Epithelial cell of prostate (primary cell): ENCODE results near the gene ANKRD45.
"Not testable (repeated sequence)": the region's sequence is repeated elsewhere in the genome, so short reads cannot be mapped to it uniquely, and the experiment has no call there.

Experiments used
- DNase-seq: peaks from one replicate; pipeline ENCODE4 v3.0.0-alpha.2; 2011; ENCODE audit warnings: low read depth, low spot score
- H3K27ac ChIP-seq: fragments of 450-650 bp; 2 replicates; pipeline ENCODE4 v1.5.1; 2017; ENCODE audit warnings: mild to moderate bottlenecking

The ANKRD45 gene, protein sequence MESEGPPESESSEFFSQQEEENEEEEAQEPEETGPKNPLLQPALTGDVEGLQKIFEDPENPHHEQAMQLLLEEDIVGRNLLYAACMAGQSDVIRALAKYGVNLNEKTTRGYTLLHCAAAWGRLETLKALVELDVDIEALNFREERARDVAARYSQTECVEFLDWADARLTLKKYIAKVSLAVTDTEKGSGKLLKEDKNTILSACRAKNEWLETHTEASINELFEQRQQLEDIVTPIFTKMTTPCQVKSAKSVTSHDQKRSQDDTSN

DNA sequence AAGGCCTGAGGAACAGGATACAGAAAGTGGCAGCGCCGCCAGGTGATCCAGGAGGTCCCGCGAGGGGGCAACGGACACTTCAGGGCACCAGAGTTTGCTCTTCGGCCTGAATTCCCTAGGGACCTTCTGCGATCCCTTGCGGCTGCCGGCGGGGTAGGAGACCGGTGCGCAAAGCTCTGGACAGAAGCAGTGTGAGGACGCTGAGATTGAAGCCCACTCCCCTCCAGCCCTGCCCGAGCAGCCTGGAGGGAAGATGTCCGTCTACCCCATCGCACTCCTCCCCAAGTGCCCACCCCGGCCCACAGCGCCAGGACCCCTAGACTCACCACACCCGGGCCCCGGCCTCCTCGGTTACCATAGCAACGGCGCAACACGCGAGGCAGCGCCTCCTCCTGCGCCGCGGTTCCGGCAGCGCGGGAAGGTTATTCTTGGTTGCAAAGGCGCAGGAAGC is at the start of gene ANKRD45:
Gene ANKRD45 (minus strand): TSS at position 361 of the 451 bp plus-strand sequence. CDS start 10,433 bp downstream, outside the sequence.
- no peak for DNase-seq
- no peak within 1 kb of the TSS for H3K27ac ChIP-seq

DNA sequence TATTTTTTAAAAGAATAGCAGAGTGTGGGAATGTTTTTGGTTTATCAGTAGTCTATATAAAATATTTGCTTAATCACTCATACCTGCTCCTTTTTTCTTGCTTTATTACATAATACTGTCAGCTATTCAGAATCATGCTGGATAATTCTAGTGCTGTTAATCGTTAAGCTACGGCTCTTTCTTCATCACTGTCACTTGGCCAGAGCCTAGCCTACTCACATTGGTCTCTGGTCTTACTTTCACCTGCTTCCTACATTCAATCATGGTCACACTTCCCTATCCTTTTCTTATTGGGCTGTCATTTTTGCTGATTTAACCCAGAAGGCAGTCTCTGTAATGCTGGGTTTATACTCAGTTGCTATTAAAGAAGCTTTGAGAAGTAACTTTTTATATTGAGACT is 47.6 kb upstream of the ANKRD45 start:
- no peak for DNase-seq
- no peak overlapping the region for H3K27ac ChIP-seq

DNA sequence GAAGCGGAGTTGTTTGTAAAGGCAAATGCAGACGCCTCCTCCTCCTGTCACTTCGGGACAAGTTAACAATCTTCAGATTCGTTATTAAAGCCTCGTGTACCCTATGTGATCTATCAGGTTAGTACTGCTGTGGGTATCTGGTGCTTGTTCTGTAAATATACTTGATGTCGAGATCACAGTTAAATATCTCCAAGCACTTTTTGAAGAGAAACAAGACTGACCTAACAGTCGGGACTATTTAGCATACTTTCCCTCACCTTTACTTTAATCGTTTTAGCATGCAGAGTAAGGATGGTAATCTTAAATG is 45.8 kb upstream of the ANKRD45 start:
- no peak for DNase-seq

DNA sequence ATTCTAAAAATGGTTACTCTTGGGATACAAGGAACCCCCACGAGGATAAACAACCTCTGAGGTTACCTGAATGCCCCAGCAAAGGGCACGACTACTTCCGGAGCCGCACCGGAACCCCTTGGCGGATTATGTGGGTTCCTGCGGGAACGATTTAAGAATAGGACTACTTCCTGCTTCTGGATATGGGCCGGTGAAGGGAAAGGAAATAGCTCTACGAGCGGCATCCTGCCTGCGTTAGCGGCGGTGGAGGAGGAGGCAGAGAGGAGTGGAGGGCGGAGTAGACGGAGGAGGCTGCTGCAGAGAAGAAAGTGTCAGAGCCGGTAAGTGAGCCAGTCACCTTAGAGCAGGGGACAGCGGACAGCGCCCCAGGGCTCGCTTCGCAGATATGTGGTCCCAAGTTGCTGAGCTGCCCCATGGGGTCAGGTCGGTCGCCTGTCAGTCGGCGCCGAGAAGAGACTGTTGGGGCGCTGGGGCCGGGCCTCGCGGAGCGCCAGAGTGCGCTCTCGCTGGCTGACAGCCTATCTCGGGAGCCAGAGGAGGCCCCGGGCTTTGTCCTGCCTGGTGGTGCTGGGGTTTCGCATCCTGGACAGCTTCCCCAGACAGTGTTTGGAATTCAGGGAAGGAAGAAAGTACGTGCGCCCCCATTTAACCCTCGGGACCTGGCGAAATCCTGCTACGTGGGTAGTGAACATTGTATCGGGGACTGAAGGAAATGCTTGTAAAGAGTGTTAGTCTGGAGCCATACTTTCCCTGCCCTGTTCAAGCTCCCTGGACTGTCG is 45.3 kb upstream of the ANKRD45 start, which contains the start of gene KLHL20:
Gene KLHL20 (plus strand): TSS at position 223 of the 779 bp plus-strand sequence. CDS start 1,063 bp downstream, outside the sequence.
- DNase-seq: peak; percentile 70
- peak within 1 kb of the TSS; percentile 85 for H3K27ac ChIP-seq

More for the DNA sequence above, 45.8 kb upstream of the ANKRD45 start:
- H3K27ac ChIP-seq: peak overlapping the region; percentile 85

DNA sequence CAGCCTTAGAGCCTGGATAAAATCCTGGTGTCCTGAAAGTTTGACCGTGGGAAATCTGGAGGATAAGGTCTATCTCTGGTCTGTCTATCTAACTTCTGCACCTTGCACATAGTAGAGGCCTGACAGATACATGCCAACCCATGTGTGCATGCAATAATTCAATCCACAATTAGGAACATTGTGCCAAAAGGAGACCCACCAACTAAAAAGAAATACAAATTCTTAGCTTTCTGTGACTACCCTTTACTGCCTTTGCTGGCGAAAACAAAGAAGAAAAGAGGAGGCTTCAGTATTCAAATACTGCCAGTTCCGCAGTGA is 44.7 kb upstream of the ANKRD45 start:
- peak overlapping the region; percentile 85 for H3K27ac ChIP-seq
- DNase-seq: no peak

GRCh38 chr1:173708787-173709186 is 39.1 kb upstream of the ANKRD45 start:
- H3K27ac ChIP-seq: no peak overlapping the region
- no peak for DNase-seq

DNA sequence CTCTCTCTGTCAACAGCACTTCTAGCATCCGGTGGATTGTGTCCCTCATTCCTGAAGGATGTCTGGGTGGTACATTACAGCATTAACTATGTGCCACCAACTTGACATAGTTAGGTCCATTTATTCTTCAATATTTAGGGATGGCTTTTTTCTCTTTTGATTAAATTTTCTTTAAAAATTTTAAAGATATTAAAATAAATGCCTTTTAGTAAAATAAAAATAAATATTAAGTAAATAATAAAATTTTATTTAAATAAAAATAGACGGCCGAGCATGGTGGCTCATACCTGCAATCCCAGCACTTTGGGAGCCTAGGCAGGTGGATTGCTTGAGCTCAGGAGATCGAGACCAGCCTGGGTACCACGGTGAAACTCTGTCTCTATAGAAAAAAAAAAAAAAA is 35.5 kb upstream of the ANKRD45 start:
- DNase-seq: no peak

DNA sequence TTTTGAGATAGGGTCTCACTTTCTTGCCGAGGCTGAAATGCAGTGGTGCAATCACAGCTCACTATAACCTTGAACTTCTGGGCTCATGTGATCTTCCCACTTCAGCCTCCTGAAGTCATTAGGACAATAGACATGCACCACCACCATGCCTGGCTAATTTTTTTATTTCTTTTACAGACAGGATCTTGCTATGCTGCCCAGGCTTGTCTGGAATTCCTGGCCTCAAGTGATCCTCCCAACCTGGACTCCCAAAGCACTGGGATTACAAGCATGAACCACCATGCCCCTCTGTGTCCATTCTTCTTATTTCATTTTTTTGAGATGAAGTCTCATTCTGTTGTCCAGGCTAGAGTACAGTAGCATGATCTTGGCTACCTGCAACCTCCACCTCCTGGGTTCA is 33.1 kb upstream of the ANKRD45 start:
- DNase-seq: no peak
- H3K27ac ChIP-seq: no peak overlapping the region

More for the DNA sequence above, 35.5 kb upstream of the ANKRD45 start:
- no peak overlapping the region for H3K27ac ChIP-seq

GRCh38 chr1:173701299-173701698 is 31.6 kb upstream of the ANKRD45 start:
- H3K27ac ChIP-seq, DNase-seq: not testable (repeated sequence)

- no peak overlapping the region for H3K27ac ChIP-seq
- DNase-seq: no peak
Measured at GRCh38 chr1:173693238-173693637, 23.6 kb upstream of the ANKRD45 start.

- DNase-seq: no peak
- no peak overlapping the region for H3K27ac ChIP-seq
Measured at GRCh38 chr1:173688300-173688699, 18.6 kb upstream of the ANKRD45 start.

DNA sequence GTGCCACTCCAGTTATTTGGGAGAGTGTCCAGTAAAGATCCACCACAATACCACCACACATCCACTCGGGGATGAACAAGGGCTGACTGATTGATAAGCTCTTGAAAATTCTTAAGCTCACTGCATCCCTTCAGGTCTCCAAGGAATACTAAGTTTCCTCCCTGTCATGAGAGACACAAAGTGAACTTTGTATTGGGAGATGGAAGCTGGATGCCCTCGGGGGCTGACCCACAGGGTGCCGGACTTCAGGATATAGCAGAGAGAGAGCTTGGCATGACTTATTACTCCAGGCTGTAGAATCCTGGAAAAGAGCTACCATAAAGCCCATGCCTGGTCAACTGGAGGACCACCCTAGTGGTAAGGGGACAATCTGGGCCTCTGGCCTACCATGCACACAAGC is 15.5 kb upstream of the ANKRD45 start:
- DNase-seq: not testable (repeated sequence)

DNA sequence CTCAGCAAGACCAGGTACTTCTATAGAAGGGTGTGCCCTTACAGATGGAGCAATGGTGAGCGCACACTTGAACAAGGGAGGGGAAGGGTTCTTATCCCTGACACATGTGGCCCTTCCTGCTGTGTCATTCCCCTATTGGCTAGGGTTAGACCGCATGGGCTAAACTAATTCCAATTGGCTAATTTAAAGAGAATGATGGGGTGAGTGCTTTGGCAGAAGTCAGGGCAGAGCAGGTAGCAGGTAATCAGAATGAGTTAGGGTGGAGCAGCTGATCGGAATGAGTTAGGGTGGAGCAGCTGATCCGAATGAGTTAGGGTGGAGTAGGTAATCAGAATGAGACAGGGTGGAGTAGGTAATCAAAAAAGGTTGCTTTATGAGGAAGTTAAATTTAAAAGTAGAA is 14.2 kb upstream of the ANKRD45 start:
- not testable (repeated sequence) for DNase-seq, H3K27ac ChIP-seq

More for the DNA sequence above, 15.5 kb upstream of the ANKRD45 start:
- H3K27ac ChIP-seq: not testable (repeated sequence)

DNA sequence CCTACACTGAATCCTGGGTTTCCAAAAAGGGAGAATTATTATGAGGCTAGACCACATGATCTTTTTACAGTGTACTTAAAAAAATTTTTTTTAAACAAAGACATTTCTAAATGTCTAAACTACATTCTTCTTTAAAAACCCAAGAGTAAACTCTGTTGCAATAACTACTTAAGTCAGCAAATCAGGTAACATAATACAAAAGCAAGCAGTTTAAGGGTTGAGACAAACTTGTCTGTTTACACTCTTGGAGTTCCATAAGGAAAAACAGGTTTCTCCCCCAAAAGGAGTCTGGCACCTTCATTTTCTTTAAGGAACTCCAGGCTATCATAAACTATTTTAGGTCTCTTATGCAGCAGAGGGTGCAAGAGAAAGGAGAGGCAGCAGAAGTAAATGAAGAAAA is 12.5 kb upstream of the ANKRD45 start:
- no peak for DNase-seq
- no peak overlapping the region for H3K27ac ChIP-seq

DNA sequence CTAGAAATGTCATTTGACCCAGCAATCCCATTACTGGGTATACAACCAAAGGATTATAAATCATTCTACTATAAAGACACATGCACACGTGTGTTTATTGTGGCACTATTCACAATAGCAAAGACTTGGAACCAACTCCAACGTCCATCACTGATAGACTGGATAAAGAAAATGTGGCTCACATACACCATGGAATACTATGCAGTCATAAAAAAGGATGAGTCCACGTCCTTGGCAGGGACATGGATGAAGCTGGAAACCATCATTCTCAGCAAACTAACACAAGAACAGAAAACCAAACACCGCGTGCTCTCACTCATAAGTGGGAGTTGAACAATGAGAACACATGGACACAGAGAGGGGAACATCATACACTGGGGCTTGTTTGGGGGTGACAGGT is 10.5 kb upstream of the ANKRD45 start:
- DNase-seq, H3K27ac ChIP-seq: not testable (repeated sequence)

- DNase-seq, H3K27ac ChIP-seq: not testable (repeated sequence)
Measured at GRCh38 chr1:173674496-173674895, 4.8 kb upstream of the ANKRD45 start.

DNA sequence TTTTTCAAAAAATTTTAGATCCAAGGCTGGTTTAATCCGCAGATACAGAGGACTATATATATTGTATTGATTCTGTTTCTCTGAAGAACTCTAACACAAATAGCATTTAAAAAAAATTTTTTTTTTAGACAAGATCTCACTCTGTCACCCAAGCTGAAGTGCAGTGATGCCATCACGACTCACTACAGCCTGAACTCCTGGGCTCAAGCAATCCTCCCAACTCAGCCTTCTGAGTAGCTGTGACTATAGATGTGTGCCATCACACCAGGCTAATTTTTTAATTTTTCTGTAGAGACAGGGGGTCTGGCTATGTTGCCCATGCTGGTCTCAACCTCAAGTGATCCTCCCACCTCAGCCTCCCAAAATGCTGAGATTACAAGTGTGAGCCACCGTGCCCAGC is 3.0 kb downstream of the ANKRD45 start:
- DNase-seq: no peak

DNA sequence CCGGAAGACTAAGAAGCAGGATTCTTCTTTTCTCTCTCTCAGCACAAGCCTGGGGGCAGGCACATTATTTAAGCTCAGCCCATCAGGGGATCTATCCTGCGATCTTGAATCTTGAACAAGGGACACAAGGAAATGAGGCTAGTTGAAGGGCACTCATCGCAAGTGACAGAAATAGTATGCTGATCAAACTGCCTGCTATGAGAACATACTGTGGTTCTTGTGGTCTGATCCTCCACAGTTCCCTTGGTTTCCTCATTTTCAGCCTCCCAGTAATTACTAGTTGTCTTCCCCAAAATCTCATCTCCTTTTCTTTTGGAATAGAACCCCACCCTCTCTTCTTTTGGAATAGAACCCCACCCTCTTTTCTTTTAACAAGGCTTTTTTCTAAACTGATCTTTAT is 6.5 kb downstream of the ANKRD45 start:
- DNase-seq: no peak
- no peak overlapping the region for H3K27ac ChIP-seq

More for the DNA sequence above, 3.0 kb downstream of the ANKRD45 start:
- H3K27ac ChIP-seq: no peak overlapping the region

DNA sequence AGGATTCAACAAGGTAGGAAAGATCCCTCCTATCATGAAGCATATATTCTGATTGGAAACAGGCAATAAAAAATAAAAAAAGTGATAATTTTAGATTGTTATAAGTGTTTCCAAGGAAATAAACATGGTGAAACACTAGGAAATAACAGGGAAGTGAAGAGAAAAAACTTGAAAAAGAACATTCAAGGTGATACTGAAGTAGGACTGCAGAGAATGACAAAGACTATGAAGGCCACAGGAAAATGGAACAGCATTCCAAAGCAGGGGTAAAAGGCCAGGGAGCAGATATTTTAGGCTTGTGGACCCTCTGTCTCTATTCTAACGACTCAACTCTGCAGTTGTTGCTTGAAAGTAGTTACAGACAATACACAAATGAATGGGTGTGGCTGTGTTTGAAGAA is 7.9 kb downstream of the ANKRD45 start:
- peak overlapping the region; percentile 37 for H3K27ac ChIP-seq
- DNase-seq: no peak

GRCh38 chr1:173661271-173661670 is 8.4 kb downstream of the ANKRD45 start:
- H3K27ac ChIP-seq: peak overlapping the region; percentile 37

GRCh38 chr1:173660306-173660705 is 9.3 kb downstream of the ANKRD45 start:
- DNase-seq: no peak
- H3K27ac ChIP-seq: peak overlapping the region; percentile 37

More at GRCh38 chr1:173661271-173661670, 8.4 kb downstream of the ANKRD45 start:
- DNase-seq: peak; percentile 14
